ENCODE results near the gene TP73. TPM values are rescaled to one million over a fixed set of nuclear protein-coding genes. Genes with fewer than 3 reads are reported as not detected.
A peak's percentile ranks its signal among the peaks of the same experiment; 100 is the strongest.
"Not testable (repeated sequence)": the region's sequence is repeated elsewhere in the genome, so short reads cannot be mapped to it uniquely, and the experiment has no call there.

Gene TP73
- total and polyA plus RNA-seq, 2 donors, result 0.09 to 0.63 TPM

DNA sequence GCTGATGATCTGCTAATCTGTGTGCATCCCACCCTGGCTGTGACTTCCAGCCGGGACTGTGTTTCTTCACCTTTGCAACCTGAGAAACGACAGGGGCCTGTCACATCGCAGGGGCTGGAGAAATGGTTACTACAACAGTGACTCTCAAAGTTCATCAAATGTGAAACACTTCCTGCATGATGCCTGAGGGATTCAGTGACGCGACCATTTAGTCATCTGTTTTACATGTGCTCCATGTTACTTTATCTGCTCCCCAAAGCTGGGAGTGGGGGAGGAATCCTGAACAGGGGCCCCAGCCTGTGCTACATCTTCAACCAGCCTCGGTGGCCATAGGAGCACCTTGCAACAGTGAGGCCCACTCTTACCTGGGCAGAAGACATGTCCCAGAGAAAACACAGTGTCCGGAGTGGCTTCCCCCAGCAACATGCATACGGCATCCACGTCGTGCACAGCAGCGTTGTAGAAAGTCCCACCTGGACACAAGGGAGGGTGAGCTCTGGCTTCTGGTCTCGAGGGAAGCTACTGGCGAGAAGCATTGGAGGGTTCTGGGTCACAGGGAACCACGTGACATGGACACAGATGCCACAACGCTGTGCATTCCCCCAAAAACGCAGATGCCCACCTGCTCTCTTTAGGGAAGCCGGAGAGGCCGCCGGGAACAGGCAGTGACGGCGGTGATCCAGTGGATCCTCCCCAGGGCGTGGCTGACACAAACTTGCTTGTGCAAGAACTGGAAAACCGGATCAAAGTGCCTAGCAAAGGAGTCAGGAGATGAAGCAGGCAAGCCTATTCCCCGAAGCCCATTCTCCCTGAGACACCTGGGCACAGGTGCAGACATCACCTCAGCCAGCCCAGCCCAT is 90.4 kb downstream of the TP73 start:
- no peaks in the 10 kb centered on the region for H3K36me3 ChIP-seq (ENCODE audit: insufficient read depth)
- H3K27ac ChIP-seq (ENCODE audit: low read depth), result no peak overlapping the region
- no peak for DNase-seq (ENCODE audit: extremely low spot score)
- H3K4me1 ChIP-seq (ENCODE audit: insufficient read depth), result no peaks in the 10 kb centered on the region
- H3K4me3 ChIP-seq (ENCODE audit: low read depth, low read length), result no peak overlapping the region
- WGBS, result 89% methylated on average over 24 of the region's 24 CpGs

DNA sequence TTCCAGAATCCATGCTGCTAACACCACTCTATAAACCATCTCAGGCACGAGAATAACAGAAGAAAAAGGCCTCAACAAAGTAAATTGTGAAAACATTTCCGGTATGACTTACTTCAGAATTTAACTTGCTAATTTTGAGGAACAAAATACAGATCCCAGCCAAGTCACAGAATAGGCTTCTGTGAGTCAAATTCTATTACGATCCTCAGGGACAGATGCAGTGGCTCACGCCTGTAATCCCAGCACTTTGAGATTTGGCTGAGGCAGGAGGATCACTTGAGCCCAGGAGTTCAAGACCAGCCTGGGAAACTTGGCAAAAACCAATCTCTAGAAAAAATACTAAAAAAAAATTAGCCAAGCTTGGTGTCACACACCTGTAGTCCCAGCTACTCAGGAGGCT is 91.1 kb downstream of the TP73 start:
- no peak for DNase-seq (ENCODE audit: extremely low spot score)
- H3K4me1 ChIP-seq (ENCODE audit: insufficient read depth), result no peaks in the 10 kb centered on the region
- no peaks in the 10 kb centered on the region for H3K36me3 ChIP-seq (ENCODE audit: insufficient read depth)
- H3K27ac ChIP-seq (ENCODE audit: low read depth), result no peak overlapping the region
- H3K4me3 ChIP-seq (ENCODE audit: low read depth, low read length), result no peak overlapping the region
- 68% methylated on average over 4 of the region's 4 CpGs for WGBS

DNA sequence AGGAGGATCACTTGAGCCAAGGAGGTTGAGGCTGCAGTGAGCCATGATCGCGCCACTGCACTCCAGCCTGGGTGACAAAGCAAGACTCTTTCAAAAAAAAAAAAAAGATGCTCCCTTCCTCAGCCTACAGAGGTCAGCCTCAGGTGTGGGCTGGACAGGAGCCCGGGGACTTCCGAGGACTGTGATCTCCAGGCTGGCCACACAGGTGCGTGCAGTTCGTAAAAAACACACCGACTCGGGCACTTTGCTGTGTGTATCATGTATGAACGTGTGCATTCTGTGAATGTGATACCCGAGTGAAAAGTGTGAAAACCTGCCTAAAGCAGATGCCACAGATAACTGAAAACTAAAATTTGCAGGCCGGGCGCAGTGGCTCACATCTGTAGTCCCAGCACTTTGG is 91.5 kb downstream of the TP73 start:
- no peak overlapping the region for H3K4me3 ChIP-seq (ENCODE audit: low read depth, low read length)
- H3K4me1 ChIP-seq (ENCODE audit: insufficient read depth), result no peaks in the 10 kb centered on the region
- no peak overlapping the region for H3K27ac ChIP-seq (ENCODE audit: low read depth)
- 95% methylated on average over 12 of the region's 12 CpGs for WGBS
- no peaks in the 10 kb centered on the region for H3K36me3 ChIP-seq (ENCODE audit: insufficient read depth)
- no peak for DNase-seq (ENCODE audit: extremely low spot score)

DNA sequence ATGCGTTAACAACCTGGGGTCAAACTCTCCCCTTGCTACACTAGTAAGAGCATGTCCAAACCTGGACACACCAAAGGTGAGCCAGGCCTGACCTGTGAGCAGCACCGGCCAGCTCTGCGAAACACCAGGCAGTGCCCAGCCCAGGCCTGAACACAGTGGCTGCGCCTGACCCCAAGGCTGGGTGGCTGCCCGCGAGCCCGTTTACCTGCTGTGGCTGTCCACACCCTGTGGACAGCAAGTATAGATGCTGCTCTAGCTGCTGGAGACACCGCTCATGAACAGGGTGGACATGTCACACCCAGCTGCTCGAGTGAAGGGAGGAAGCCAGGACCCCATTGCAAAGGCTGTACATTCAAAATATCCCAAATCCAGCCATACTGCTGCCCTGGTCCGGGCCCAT is 92.3 kb downstream of the TP73 start:
- WGBS, result 93% methylated on average over 10 of the region's 10 CpGs
- H3K4me3 ChIP-seq (ENCODE audit: low read depth, low read length), result no peak overlapping the region
- DNase-seq (ENCODE audit: extremely low spot score), result no peak
- no peaks in the 10 kb centered on the region for H3K4me1 ChIP-seq (ENCODE audit: insufficient read depth)
- H3K36me3 ChIP-seq (ENCODE audit: insufficient read depth), result no peaks in the 10 kb centered on the region
- H3K27ac ChIP-seq (ENCODE audit: low read depth), result no peak overlapping the region

DNA sequence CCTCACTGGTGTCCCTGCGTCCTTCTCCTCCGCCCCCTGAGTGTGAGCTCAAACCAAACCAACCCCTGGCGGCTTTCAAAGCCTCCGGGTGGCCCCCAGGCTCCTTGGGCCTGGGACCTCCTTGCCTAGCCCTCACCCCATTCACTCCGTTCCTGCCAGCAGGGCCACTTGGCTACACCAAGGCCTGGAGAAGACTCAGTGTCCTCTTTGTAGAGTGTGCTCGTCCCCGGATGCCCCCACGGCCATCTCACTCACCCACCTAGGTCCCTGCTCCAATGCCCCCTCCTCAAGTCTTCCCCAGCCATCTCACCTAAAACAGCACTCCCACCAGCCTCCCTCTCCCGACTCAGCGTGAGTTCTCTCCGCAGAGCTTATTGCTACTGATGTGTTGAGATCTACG is 92.8 kb downstream of the TP73 start:
- no peak for DNase-seq (ENCODE audit: extremely low spot score)
- H3K36me3 ChIP-seq (ENCODE audit: insufficient read depth), result no peaks in the 10 kb centered on the region
- H3K27ac ChIP-seq (ENCODE audit: low read depth), result no peak overlapping the region
- H3K4me3 ChIP-seq (ENCODE audit: low read depth, low read length), result no peak overlapping the region
- no peaks in the 10 kb centered on the region for H3K4me1 ChIP-seq (ENCODE audit: insufficient read depth)
- WGBS, result 93% methylated on average over 12 of the region's 12 CpGs

DNA sequence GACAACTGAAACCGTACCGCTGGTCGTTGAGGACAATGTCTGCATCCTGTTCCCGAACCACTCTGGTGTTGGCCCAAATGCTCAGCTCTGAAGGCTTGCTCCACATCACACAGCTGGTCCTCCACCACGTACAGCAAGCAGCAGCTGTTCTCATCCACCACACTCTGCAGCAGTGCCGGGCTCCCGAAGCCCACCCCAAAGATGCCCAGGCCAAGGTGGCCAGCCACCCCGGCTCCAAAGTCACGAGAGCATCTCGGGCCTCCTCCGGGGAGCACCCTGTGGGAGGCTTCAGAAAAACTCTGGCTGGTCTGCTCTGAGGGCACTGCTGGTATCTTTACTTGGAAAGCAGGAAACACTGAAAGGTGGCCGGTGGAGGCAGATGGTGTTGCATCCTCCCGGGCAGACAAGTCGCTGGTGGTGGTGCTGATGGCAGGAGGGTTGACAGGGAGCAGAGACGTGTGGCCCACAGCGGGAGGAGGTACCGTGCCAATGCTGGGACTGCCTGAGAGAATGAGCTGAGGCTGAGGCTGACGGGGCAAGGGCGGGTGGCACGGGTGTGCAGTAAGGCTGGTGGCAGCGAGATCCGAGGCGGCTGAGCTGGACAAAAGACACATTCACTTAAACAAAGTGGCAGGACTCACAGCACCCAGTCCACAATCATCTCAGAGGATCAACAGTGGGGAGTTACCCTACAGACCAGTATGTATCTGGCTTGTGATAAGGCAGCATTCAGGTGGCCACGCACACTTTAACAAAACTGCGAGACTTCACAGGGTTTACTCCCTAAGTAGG is 93.5 kb downstream of the TP73 start:
- Histone ChIP-seq H3K36me3 (ENCODE audit: insufficient read depth) (no peaks in the 10 kb centered on the region), H3K27ac (ENCODE audit: low read depth) (no peak overlapping the region), H3K4me3 (ENCODE audit: low read depth, low read length) (no peak overlapping the region), H3K4me1 (ENCODE audit: insufficient read depth) (no peaks in the 10 kb centered on the region)
- WGBS, result 82% methylated on average over 25 of the region's 25 CpGs
- DNase-seq (ENCODE audit: extremely low spot score), result no peak

DNA sequence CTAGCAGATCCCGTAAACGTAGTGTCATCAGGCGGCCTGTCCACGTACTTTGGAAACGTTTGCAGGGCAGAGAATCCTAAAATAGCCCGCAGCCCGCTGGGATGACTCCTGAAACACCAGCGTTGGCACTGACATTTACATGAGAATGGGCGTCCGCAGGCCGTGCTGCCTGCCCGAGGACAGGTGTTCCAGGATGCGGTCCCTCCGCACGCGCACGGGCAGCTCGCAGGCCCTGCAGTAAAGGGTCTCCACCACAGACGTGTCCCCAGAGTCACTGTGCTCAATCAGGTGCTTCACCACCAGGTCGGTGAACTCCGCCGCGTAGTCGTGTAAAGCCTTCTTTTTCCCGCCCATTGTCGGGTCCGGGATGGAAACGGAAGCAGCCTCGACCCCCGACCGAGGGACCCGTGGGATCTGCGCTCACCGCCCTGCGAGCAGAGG is 94.1 kb downstream of the TP73 start:
- H3K27ac ChIP-seq (ENCODE audit: low read depth), result no peak overlapping the region
- H3K4me1 ChIP-seq (ENCODE audit: insufficient read depth), result no peaks in the 10 kb centered on the region
- peak overlapping the region; percentile 73 for H3K4me3 ChIP-seq (ENCODE audit: low read depth, low read length)
- DNase-seq (ENCODE audit: extremely low spot score), result no peak
- 14% methylated on average over 35 of the region's 35 CpGs for whole genome bisulfite sequencing
- no peaks in the 10 kb centered on the region for H3K36me3 ChIP-seq (ENCODE audit: insufficient read depth)

DNA sequence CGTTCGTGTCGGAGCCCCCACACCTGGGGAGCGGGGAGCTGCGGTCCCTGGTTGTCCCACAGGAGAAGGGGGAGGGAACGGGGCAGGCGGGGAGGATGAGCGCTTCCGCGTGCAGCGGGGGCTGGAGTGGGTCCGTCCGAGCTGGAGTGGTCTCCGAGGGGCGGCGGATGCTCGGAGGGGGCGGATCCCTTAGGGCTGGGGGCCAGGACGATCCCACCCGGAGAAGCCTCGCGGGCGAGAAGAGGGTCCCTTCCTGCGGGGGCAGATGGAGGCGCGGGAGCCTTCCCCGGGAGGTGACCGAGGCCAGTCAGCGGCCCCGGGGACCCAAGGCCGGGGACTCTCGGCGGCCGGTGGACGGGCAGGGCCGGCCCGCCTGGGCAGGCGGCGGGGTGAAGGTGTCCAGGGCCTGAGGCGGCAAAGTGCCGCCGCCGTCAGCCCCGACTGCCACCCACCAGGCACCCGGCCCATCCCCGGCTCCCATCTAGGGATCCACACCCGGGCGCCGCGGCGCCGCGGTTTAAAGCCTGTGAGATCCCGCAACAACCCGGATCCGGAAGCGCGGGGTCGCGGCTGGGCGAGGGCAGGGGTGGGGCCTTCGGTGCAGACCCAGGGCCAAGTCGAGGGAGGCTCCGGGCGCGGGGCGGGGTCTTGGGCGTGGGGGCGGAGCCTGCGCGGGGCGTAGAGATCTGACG is 94.7 kb downstream of the TP73 start:
- peak; percentile 37 for DNase-seq (ENCODE audit: extremely low spot score)
- no peaks in the 10 kb centered on the region for H3K36me3 ChIP-seq (ENCODE audit: insufficient read depth)
- WGBS, result 1% methylated on average over 73 of the region's 73 CpGs
- no peak overlapping the region for H3K27ac ChIP-seq (ENCODE audit: low read depth)
- no peaks in the 10 kb centered on the region for H3K4me1 ChIP-seq (ENCODE audit: insufficient read depth)
- H3K4me3 ChIP-seq (ENCODE audit: low read depth, low read length), result peak overlapping the region; percentile 73

DNA sequence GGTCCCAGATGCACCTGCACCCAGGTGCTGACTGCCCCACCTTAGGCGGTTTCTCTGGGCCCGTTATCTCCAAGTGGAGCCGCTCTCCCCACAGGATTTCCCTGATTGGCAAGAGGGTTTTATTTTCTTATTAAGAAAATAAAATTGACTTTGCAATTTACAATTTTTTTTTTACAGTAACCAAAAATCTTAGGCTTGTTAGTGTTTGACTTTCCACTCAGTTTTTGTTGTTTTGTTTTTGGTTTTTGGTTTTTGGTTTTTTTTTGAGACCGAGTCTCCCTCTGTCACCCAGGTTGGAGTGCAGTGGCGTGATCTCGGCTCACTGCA is 95.2 kb downstream of the TP73 start:
- 42% methylated on average over 6 of the region's 6 CpGs for WGBS
- no peak overlapping the region for H3K27ac ChIP-seq (ENCODE audit: low read depth)
- peak overlapping the region; percentile 73 for H3K4me3 ChIP-seq (ENCODE audit: low read depth, low read length)
- H3K4me1 ChIP-seq (ENCODE audit: insufficient read depth), result no peaks in the 10 kb centered on the region
- no peaks in the 10 kb centered on the region for H3K36me3 ChIP-seq (ENCODE audit: insufficient read depth)
- no peak for DNase-seq (ENCODE audit: extremely low spot score)

DNA sequence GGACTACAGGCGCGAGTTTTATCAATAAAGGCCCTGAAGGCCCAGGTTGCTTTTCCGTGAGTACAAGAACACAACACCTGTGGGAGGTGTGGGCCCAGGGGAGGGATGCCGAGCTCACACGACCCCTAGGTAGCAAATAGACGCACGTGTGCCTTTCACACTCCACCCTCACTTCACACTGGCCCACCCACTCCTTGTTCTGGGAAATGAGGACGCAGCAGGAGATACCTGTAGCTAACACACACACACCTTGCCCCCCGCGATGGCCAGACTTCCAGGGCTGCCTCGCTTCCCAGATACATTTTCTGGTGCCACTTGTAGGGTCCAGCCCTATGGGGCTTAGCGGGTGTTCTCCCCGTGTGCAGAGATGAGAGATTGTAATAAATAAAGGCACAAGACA is 95.6 kb downstream of the TP73 start:
- H3K36me3 ChIP-seq (ENCODE audit: insufficient read depth), result no peaks in the 10 kb centered on the region
- H3K4me3 ChIP-seq (ENCODE audit: low read depth, low read length), result no peak overlapping the region
- no peak for DNase-seq (ENCODE audit: extremely low spot score)
- 82% methylated on average over 13 of the region's 13 CpGs for WGBS
- H3K4me1 ChIP-seq (ENCODE audit: insufficient read depth), result no peaks in the 10 kb centered on the region
- H3K27ac ChIP-seq (ENCODE audit: low read depth), result no peak overlapping the region

DNA sequence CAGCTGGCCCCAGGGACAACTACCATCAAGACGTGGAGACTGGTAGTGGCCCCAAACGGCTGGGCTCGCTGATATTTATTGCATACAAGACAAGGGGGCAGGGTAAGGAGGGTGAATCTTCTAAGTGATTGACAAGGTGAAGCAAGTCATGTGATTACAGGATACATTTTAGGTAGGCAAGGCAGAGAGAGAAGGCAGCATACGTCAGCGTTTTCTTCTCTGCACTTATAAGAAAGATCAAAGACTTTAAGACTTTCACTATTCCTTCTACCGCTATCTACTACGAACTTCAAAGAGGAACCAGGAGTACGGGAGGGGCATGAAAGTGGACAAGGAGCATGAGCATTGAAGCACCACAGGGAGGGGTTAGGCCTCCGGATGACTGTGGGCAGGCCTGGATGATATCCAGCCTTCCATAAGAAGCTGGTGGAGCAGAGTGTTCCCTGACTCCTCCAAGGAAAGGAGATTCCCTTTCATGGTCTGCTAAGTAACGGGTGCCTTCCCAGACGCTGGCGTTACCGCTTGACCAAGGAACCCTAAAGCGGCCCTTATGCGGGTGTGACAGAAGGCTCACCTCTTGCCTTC is 96.1 kb downstream of the TP73 start:
- DNase-seq (ENCODE audit: extremely low spot score); H3K27ac ChIP-seq (ENCODE audit: low read depth); H3K4me3 ChIP-seq (ENCODE audit: low read depth, low read length); H3K4me1 ChIP-seq (ENCODE audit: insufficient read depth); H3K36me3 ChIP-seq (ENCODE audit: insufficient read depth): not testable (repeated sequence)
- WGBS, result 74% methylated on average over 15 of the region's 15 CpGs

DNA sequence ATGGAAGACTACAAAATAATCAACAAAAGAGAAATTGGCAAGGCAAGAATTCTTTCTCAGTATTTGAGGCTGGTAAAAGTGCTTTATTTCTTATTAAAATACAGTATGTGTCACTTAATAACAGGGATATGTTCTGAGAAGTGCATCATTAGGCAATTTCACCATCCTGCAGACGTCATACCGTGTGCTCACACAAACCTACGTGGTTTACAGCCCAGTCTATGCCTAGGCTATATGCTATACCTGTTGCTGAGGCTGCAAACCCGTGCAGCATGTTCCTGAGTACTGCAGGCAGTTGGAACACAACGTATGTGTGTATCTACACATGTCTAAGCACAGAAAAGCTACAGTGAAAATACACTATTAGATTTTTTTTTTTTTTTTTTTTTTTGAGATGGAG is 97.2 kb downstream of the TP73 start:
- whole genome bisulfite sequencing, result 67% methylated on average over 5 of the region's 5 CpGs
- no peak overlapping the region for H3K27ac ChIP-seq (ENCODE audit: low read depth)

DNA sequence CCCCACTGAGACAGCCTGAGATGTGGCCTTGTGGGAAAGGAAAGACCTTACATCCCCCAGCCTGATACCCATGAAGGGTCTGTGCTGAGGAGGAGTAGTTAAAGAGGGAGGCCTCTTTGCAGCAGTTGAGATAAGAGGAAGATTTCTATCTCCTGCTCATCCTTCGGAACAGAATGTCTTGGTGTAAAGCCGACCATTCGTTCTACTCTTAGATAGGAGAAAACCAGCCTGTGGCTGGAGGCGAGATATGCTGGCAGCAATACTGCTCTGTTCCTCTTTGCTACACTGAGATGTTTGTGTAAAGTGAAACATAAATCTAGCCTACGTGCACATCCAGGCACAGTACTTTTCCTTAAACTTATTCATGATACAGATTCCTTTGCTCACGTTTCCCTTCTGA is 98.4 kb downstream of the TP73 start:
- Histone ChIP-seq H3K4me3 (ENCODE audit: low read depth, low read length) (no peak overlapping the region), H3K27ac (ENCODE audit: low read depth) (no peak overlapping the region), H3K4me1 (ENCODE audit: insufficient read depth) (no peaks in the 10 kb centered on the region), H3K36me3 (ENCODE audit: insufficient read depth) (no peaks in the 10 kb centered on the region)
- no peak for DNase-seq (ENCODE audit: extremely low spot score)
- 31% methylated on average over 6 of the region's 6 CpGs for WGBS

More for the DNA sequence above, 97.2 kb downstream of the TP73 start:
- Histone ChIP-seq H3K4me3 (ENCODE audit: low read depth, low read length) (no peak overlapping the region), H3K36me3 (ENCODE audit: insufficient read depth) (no peaks in the 10 kb centered on the region), H3K4me1 (ENCODE audit: insufficient read depth) (no peaks in the 10 kb centered on the region)
- DNase-seq (ENCODE audit: extremely low spot score), result no peak
